OCI-LY3 (cell line): Measurements from ENCODE around the gene BATF2.

Experiments
- CTCF ChIP-seq: fragments of 200-600, 300-600 bp; sonication (generic); IDR thresholded peaks from 2 replicates; pipeline ENCODE4 v1.5.1; 2014; ENCODE audit warnings: antibody characterized with exemption, low read length, low read depth
- EZH2phosphoT487 ChIP-seq: fragments of 200-600 bp; shearing (Covaris generic); IDR thresholded peaks from 2 replicates; pipeline ENCODE4 v1.6.1; 2018; ENCODE audit warnings: antibody characterized with exemption, mixed run types, low read depth

GRCh38 chr11:65042891-65043290, 46.1 kb upstream of the BATF2 start:
- no peak for TF ChIP-seq EZH2phosphoT487
- no peak for TF ChIP-seq CTCF
